ENCODE results near the gene AIG1.

AIG1 gene

DNA sequence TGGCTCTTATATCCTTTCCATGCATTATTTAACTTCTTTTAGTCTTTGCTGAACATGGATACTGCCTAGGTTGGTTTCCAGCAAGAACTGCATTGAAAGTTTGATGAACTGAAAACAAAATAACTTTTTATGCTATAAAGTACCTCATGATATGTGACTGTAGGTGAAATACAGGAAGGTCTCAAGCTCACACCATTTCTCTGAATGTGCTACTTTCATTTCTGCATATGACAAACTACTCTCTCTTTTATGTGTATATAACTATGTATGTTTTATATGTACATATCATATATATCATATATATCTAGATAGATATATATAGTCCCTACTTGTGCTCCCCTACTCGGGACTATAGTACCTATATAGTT, 65.9 kb downstream of the AIG1 start:
- in situ Hi-C loops (cut with HindIII; ENCODE audit: low sequenced_read_pairs): no loop called here
- no peak for DNase-seq (ENCODE audit: low read depth, low spot score)
- TF ChIP-seq, protein P1, sequence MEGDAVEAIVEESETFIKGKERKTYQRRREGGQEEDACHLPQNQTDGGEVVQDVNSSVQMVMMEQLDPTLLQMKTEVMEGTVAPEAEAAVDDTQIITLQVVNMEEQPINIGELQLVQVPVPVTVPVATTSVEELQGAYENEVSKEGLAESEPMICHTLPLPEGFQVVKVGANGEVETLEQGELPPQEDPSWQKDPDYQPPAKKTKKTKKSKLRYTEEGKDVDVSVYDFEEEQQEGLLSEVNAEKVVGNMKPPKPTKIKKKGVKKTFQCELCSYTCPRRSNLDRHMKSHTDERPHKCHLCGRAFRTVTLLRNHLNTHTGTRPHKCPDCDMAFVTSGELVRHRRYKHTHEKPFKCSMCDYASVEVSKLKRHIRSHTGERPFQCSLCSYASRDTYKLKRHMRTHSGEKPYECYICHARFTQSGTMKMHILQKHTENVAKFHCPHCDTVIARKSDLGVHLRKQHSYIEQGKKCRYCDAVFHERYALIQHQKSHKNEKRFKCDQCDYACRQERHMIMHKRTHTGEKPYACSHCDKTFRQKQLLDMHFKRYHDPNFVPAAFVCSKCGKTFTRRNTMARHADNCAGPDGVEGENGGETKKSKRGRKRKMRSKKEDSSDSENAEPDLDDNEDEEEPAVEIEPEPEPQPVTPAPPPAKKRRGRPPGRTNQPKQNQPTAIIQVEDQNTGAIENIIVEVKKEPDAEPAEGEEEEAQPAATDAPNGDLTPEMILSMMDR (IDR thresholded peaks at IDR 0.05; ENCODE audit: low read depth, low read length): no peak
- no peak overlapping the region for H3K4me3 ChIP-seq (ENCODE audit: low read depth, low read length)

DNA sequence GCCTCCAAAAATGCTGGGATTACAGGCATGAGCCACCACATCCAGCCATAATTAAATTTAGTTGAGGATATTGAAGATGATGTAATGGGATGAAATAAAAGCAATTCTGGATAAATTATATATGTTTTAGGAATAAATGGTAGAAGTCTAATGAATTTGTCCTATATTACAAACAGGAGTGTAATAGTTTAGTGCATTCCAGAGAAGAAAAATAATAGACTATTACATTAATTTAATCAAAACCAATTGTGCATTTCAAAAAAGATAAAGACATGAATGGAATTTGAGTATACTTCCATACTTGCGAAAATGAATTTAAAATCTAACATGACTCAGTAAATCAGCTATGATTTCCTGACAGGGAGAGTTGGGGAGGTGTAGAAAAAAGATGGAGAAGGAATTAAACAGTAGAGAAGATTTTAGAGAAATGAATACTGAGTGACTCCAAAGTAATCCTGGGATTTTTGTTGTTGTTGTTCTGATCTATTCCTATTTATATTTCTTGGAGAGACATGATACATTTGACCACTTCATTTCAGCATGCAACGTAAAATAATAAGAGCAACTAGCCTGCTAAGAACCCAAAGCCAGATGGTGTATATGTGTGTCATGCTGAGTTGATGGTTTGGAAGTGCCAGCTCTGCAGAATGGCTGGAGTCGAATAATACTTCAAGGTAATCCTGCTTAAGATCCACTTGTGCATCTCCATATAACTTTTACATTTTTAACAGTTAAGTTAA, 67.4 kb downstream of the AIG1 start:
- no peak overlapping the region for H3K4me3 ChIP-seq (ENCODE audit: low read depth, low read length)
- in situ Hi-C loops (cut with HindIII; ENCODE audit: low sequenced_read_pairs): no loop called here
- TF ChIP-seq, protein P1 (IDR thresholded peaks at IDR 0.05; ENCODE audit: low read depth, low read length): no peak
- no peak for DNase-seq (ENCODE audit: low read depth, low spot score)

DNA sequence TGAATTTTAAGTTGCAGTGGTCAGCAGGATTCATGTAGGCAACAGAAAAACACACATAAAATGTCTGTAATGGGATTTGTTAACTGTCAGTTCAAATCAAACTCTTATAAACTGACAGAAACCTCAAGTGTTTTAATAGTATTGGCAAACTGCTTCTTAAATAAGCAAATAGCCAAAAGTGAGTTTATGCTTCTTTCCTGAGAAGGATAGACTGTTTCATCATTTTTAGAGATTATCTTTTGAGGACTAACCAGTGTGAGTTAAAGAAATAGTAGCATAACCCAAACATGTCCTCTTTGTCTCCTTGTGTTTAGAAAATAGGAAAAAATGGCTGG, 68.0 kb downstream of the AIG1 start:
- H3K4me3 ChIP-seq (ENCODE audit: low read depth, low read length): no peak overlapping the region
- TF ChIP-seq, protein P1 (IDR thresholded peaks at IDR 0.05; ENCODE audit: low read depth, low read length): no peak
- DNase-seq (ENCODE audit: low read depth, low spot score): no peak
- in situ Hi-C loops (cut with HindIII; ENCODE audit: low sequenced_read_pairs): no loop called here

DNA sequence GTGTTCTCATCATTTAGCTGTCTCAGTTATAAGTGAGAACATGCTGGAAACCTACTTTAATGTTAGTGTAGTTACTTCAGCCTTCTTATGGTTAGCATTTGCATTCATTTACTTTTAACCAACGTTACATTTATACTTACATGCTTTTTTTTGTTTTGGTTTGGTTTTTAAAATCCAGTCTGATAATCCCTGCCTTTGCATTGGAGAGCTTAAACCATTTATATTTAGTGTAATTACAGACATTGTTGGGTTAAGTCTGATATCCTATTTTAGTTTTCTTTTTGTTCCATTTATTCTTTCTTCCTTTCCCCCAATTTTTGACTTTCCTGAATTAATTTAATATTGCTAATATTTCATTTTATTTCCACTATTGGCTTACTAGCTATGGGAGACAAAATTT, 70.2 kb downstream of the AIG1 start:
- no peak for DNase-seq (ENCODE audit: low read depth, low spot score)
- in situ Hi-C loops (cut with HindIII; ENCODE audit: low sequenced_read_pairs): no loop called here
- TF ChIP-seq, protein P1 (IDR thresholded peaks at IDR 0.05; ENCODE audit: low read depth, low read length): no peak
- H3K4me3 ChIP-seq (ENCODE audit: low read depth, low read length): no peak overlapping the region

DNA sequence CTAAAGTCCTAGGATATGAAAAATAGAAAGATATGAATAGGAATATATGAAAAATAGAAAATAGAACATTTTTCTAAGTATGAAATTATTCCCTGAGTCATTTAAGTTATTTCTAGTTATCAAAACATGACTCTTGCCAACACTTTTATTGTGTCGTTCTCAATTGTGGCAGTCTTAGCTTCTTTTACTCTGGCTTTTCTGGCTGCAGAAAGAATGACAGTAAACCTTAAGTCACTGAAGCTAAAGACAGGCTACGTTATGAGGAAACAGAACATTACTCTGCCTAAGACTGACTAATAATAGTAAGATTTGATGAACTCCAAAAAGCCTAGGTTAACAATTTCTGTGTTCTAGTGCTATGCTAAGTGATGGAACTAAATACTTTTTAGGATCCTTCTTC, 74.6 kb downstream of the AIG1 start:
- in situ Hi-C loops (cut with HindIII; ENCODE audit: low sequenced_read_pairs): no loop called here
- peak; percentile 5 for DNase-seq (ENCODE audit: low read depth, low spot score)
- H3K4me3 ChIP-seq (ENCODE audit: low read depth, low read length): no peak overlapping the region
- TF ChIP-seq, protein P1 (IDR thresholded peaks at IDR 0.05; ENCODE audit: low read depth, low read length): no peak

DNA sequence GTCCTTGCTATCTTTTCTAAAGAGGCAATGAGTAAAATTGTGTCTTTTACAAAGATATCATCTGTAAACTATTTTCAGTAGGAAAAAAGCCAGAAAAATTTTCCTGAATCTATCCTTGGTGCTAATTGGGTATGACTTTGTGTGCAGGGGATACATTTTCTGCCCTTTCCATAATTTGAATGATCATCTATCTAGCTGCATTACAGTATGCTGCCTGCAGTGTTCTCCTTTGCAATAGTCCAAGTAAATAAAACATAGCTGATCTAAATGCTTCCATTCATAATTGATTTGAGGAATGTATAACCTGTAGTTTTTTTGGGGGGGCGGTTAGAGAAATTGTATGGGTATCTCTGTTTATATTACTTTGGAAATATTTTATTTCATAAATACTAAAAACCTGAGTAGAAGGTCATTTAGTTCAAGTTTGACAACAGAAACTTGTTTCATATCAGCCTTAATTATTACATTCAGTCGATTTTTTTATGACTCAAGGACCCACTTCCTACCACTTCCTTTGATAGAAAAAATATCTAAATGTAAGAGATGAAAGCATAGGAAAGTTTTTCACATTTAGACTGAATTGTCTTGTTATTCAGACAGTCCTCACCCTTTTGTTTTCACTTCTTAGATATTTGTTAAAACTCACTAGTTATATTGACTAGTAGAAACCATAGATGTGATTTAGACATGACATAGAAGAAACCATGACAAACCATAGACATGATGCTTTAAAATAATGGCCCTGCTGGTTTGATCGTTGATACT, 75.3 kb downstream of the AIG1 start:
- in situ Hi-C loops (cut with HindIII; ENCODE audit: low sequenced_read_pairs): no loop called here
- no peak overlapping the region for H3K4me3 ChIP-seq (ENCODE audit: low read depth, low read length)
- TF ChIP-seq, protein P1 (IDR thresholded peaks at IDR 0.05; ENCODE audit: low read depth, low read length): no peak
- no peak for DNase-seq (ENCODE audit: low read depth, low spot score)
